ENCODE results near the gene ITIH1. TPM values are rescaled to one million over a fixed set of nuclear protein-coding genes. Genes with fewer than 3 reads are reported as not detected.

Gene ITIH1
- total and polyA plus RNA-seq, 9 of the 15 experiments (the other 6 are each of a cell fraction or from before 2014, with no cell fraction given) = 0.31 TPM; not detected in 8

DNA sequence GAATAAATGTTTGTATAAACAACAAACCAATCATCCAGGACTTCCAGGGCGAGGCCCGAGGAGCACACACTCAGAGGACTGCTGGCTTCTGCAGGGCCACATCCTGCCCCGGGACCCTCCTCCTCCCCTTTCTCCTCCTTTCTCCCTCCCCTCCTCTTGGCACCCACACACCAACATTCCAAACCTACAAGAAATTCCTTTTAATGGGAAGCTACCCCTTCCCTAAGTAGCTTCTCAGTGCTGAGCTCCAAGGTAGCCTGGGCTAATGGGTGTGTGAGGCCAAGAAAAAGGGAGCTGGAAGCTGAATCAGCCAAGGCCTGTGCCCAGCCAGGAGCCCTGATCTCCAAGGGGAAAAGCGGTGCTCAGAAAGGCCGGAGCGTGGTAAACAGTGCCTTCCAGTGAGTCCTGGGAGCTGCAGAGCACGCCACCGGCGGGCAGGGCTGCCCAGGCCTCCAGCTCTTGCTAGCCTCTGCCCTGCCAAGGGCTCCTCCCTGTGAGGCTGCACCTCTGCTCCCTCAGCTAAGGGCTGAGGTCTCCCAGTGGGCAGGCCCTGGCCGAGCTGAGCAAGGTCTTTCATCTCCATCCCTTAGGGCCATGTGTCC lies 21.1 kb downstream of the ITIH1 start (continued):
- TF ChIP-seq, protein P1, sequence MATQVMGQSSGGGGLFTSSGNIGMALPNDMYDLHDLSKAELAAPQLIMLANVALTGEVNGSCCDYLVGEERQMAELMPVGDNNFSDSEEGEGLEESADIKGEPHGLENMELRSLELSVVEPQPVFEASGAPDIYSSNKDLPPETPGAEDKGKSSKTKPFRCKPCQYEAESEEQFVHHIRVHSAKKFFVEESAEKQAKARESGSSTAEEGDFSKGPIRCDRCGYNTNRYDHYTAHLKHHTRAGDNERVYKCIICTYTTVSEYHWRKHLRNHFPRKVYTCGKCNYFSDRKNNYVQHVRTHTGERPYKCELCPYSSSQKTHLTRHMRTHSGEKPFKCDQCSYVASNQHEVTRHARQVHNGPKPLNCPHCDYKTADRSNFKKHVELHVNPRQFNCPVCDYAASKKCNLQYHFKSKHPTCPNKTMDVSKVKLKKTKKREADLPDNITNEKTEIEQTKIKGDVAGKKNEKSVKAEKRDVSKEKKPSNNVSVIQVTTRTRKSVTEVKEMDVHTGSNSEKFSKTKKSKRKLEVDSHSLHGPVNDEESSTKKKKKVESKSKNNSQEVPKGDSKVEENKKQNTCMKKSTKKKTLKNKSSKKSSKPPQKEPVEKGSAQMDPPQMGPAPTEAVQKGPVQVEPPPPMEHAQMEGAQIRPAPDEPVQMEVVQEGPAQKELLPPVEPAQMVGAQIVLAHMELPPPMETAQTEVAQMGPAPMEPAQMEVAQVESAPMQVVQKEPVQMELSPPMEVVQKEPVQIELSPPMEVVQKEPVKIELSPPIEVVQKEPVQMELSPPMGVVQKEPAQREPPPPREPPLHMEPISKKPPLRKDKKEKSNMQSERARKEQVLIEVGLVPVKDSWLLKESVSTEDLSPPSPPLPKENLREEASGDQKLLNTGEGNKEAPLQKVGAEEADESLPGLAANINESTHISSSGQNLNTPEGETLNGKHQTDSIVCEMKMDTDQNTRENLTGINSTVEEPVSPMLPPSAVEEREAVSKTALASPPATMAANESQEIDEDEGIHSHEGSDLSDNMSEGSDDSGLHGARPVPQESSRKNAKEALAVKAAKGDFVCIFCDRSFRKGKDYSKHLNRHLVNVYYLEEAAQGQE (IDR thresholded peaks at IDR 0.05; ENCODE audit: borderline replicate concordance) = no peak
- TF ChIP-seq, protein P1 (CRISPR knock-in tag; IDR thresholded peaks at IDR 0.05; ENCODE audit: low read depth) = no peak
- no peak for TF ChIP-seq BRF1 (IDR thresholded peaks at IDR 0.05; ENCODE audit: borderline replicate concordance, extremely low read depth, insufficient read length)
- TF ChIP-seq, protein P2, sequence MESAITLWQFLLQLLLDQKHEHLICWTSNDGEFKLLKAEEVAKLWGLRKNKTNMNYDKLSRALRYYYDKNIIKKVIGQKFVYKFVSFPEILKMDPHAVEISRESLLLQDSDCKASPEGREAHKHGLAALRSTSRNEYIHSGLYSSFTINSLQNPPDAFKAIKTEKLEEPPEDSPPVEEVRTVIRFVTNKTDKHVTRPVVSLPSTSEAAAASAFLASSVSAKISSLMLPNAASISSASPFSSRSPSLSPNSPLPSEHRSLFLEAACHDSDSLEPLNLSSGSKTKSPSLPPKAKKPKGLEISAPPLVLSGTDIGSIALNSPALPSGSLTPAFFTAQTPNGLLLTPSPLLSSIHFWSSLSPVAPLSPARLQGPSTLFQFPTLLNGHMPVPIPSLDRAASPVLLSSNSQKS (CRISPR knock-in tag; IDR thresholded peaks at IDR 0.05) = no peak
- TF ChIP-seq, protein P3, sequence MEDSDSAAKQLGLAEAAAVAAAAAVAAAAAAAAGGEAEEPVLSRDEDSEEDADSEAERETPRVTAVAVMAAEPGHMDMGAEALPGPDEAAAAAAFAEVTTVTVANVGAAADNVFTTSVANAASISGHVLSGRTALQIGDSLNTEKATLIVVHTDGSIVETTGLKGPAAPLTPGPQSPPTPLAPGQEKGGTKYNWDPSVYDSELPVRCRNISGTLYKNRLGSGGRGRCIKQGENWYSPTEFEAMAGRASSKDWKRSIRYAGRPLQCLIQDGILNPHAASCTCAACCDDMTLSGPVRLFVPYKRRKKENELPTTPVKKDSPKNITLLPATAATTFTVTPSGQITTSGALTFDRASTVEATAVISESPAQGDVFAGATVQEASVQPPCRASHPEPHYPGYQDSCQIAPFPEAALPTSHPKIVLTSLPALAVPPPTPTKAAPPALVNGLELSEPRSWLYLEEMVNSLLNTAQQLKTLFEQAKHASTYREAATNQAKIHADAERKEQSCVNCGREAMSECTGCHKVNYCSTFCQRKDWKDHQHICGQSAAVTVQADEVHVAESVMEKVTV (CRISPR knock-in tag; IDR thresholded peaks at IDR 0.05) = no peak
- TF ChIP-seq NFATC3 (IDR thresholded peaks at IDR 0.05) = no peak
- no peak for TF ChIP-seq ZNF124 (CRISPR knock-in tag; IDR thresholded peaks at IDR 0.05)
- TF ChIP-seq TARDBP (IDR thresholded peaks at IDR 0.05) = no peak
- no peak for TF ChIP-seq DPF2 (IDR thresholded peaks at IDR 0.05)
- no peak for TF ChIP-seq TEAD2 (tag; IDR thresholded peaks at IDR 0.05)
- no peak for TF ChIP-seq PYGO2 (tag; IDR thresholded peaks at IDR 0.05)
